Measurements from ENCODE around the gene TNIK.

The TNIK gene

DNA sequence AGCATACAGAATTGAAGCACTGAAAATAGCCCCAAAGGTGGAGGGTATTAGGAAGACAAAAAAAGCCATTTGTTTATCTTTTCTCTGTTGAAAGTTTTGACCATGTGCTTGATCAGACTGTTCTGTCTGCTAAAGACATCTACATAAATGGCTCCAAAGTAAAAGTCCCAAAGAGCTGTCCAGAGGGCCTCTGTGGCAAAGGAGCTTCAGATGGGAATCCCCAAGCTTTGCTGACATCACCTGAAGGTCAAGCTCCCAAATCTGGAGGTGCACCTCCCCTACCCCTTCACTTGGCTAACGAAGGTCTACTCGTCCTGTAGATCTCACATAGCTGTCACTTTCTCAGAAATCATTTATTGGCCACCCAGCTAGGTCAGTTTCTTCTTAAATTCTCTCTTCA lies 239.1 kb downstream of the TNIK start:
- Histone ChIP-seq H3K9me3 (ENCODE audit: control insufficient read depth, insufficient read depth, low read length) (no peaks in the 10 kb centered on the region), H3K27ac (ENCODE audit: low read depth, low read length) (no peak overlapping the region), H3F3A (ENCODE audit: control insufficient read depth, insufficient read depth) (no peaks in the 10 kb centered on the region), H3K4me2 (ENCODE audit: low read length) (no peak overlapping the region), H3K4me3 (ENCODE audit: low read length) (no peak overlapping the region), H4K20me1 (ENCODE audit: control insufficient read depth, insufficient read depth, low read depth, low read length) (no peaks in the 10 kb centered on the region), H3K36me3 (ENCODE audit: control insufficient read depth, low read length) (no peaks in the 10 kb centered on the region), H3K9me2 (replicated peaks; ENCODE audit: control insufficient read depth, low read length) (no peaks in the 10 kb centered on the region), H3K4me1 (ENCODE audit: control insufficient read depth, low read length) (no peaks in the 10 kb centered on the region), H3K27me3 (ENCODE audit: control insufficient read depth, low read length) (no peaks in the 10 kb centered on the region), H3K79me2 (ENCODE audit: control insufficient read depth, low read length) (no peaks in the 10 kb centered on the region)
- TF ChIP-seq EZH2phosphoT487 (IDR thresholded peaks at IDR 0.05; ENCODE audit: borderline replicate concordance, low read length) = no peak
- TF ChIP-seq, protein P1, sequence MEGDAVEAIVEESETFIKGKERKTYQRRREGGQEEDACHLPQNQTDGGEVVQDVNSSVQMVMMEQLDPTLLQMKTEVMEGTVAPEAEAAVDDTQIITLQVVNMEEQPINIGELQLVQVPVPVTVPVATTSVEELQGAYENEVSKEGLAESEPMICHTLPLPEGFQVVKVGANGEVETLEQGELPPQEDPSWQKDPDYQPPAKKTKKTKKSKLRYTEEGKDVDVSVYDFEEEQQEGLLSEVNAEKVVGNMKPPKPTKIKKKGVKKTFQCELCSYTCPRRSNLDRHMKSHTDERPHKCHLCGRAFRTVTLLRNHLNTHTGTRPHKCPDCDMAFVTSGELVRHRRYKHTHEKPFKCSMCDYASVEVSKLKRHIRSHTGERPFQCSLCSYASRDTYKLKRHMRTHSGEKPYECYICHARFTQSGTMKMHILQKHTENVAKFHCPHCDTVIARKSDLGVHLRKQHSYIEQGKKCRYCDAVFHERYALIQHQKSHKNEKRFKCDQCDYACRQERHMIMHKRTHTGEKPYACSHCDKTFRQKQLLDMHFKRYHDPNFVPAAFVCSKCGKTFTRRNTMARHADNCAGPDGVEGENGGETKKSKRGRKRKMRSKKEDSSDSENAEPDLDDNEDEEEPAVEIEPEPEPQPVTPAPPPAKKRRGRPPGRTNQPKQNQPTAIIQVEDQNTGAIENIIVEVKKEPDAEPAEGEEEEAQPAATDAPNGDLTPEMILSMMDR (IDR thresholded peaks at IDR 0.05; ENCODE audit: low read depth, low read length, poor library complexity, severe bottlenecking) = no peak

GRCh38 chr3:171219258-171219657 lies 240.9 kb downstream of the TNIK start:
- Histone ChIP-seq H3K4me3 (ENCODE audit: low read length) (no peak overlapping the region), H3K4me2 (ENCODE audit: low read length) (no peak overlapping the region), H4K20me1 (ENCODE audit: control insufficient read depth, insufficient read depth, low read depth, low read length) (no peaks in the 10 kb centered on the region), H3K79me2 (ENCODE audit: control insufficient read depth, low read length) (no peaks in the 10 kb centered on the region), H3K4me1 (ENCODE audit: control insufficient read depth, low read length) (no peaks in the 10 kb centered on the region), H3K27me3 (ENCODE audit: control insufficient read depth, low read length) (no peaks in the 10 kb centered on the region), H3K9me3 (ENCODE audit: control insufficient read depth, insufficient read depth, low read length) (no peaks in the 10 kb centered on the region), H3F3A (ENCODE audit: control insufficient read depth, insufficient read depth) (no peaks in the 10 kb centered on the region), H3K9me2 (replicated peaks; ENCODE audit: control insufficient read depth, low read length) (no peaks in the 10 kb centered on the region), H3K27ac (ENCODE audit: low read depth, low read length) (no peak overlapping the region), H3K36me3 (ENCODE audit: control insufficient read depth, low read length) (no peaks in the 10 kb centered on the region)
- TF ChIP-seq, protein P1 (IDR thresholded peaks at IDR 0.05; ENCODE audit: low read depth, low read length, poor library complexity, severe bottlenecking) = no peak
- TF ChIP-seq EZH2phosphoT487 (IDR thresholded peaks at IDR 0.05; ENCODE audit: borderline replicate concordance, low read length) = no peak

DNA sequence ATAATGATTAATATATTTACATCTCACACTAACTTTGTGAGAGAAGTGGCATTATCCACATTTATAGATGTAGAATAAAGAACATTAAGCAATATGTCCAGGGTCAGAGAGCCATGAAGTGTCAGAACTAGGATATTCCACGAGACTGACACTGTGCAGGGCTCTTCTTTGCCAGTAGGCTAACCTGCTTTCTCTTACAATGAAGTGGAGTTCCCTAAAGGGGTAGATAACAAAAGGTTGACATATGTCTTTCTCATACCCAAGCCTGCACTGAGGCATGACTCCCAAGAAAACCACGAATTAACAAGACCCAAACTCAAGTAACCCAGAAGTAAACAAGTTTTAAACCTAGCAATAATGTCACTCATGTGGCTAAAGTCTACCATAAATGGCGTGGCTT lies 242.1 kb downstream of the TNIK start:
- Histone ChIP-seq H3K4me3 (ENCODE audit: low read length) (no peak overlapping the region), H3K9me2 (replicated peaks; ENCODE audit: control insufficient read depth, low read length) (no peaks in the 10 kb centered on the region), H3K79me2 (ENCODE audit: control insufficient read depth, low read length) (no peaks in the 10 kb centered on the region), H3K27ac (ENCODE audit: low read depth, low read length) (no peak overlapping the region), H3K27me3 (ENCODE audit: control insufficient read depth, low read length) (no peaks in the 10 kb centered on the region), H3K4me1 (ENCODE audit: control insufficient read depth, low read length) (no peaks in the 10 kb centered on the region), H3K4me2 (ENCODE audit: low read length) (no peak overlapping the region), H4K20me1 (ENCODE audit: control insufficient read depth, insufficient read depth, low read depth, low read length) (no peaks in the 10 kb centered on the region), H3K9me3 (ENCODE audit: control insufficient read depth, insufficient read depth, low read length) (no peaks in the 10 kb centered on the region), H3F3A (ENCODE audit: control insufficient read depth, insufficient read depth) (no peaks in the 10 kb centered on the region), H3K36me3 (ENCODE audit: control insufficient read depth, low read length) (no peaks in the 10 kb centered on the region)
- TF ChIP-seq, protein P1 (IDR thresholded peaks at IDR 0.05; ENCODE audit: low read depth, low read length, poor library complexity, severe bottlenecking) = no peak
- TF ChIP-seq EZH2phosphoT487 (IDR thresholded peaks at IDR 0.05; ENCODE audit: borderline replicate concordance, low read length) = no peak

- no peak overlapping the region for H3K4me3 ChIP-seq (ENCODE audit: low read length)
- no peaks in the 10 kb centered on the region for H3F3A ChIP-seq (ENCODE audit: control insufficient read depth, insufficient read depth)
- H3K9me3 ChIP-seq (ENCODE audit: control insufficient read depth, insufficient read depth, low read length) = no peaks in the 10 kb centered on the region
- no peaks in the 10 kb centered on the region for H3K9me2 ChIP-seq (replicated peaks; ENCODE audit: control insufficient read depth, low read length)
- no peaks in the 10 kb centered on the region for H3K36me3 ChIP-seq (ENCODE audit: control insufficient read depth, low read length)
- no peaks in the 10 kb centered on the region for H4K20me1 ChIP-seq (ENCODE audit: control insufficient read depth, insufficient read depth, low read depth, low read length)
- H3K27ac ChIP-seq (ENCODE audit: low read depth, low read length) = no peak overlapping the region
- no peak for TF ChIP-seq EZH2phosphoT487 (IDR thresholded peaks at IDR 0.05; ENCODE audit: borderline replicate concordance, low read length)
- TF ChIP-seq, protein P1 (IDR thresholded peaks at IDR 0.05; ENCODE audit: low read depth, low read length, poor library complexity, severe bottlenecking) = no peak
- H3K4me1 ChIP-seq (ENCODE audit: control insufficient read depth, low read length) = no peaks in the 10 kb centered on the region
- H3K27me3 ChIP-seq (ENCODE audit: control insufficient read depth, low read length) = no peaks in the 10 kb centered on the region
- H3K79me2 ChIP-seq (ENCODE audit: control insufficient read depth, low read length) = no peaks in the 10 kb centered on the region
- no peak overlapping the region for H3K4me2 ChIP-seq (ENCODE audit: low read length)
These were observed 246.3 kb downstream of the TNIK start for GRCh38 chr3:171213907-171214306.

Data from DOHH2 (cell line).